ENCODE results near the gene KLHL24. TPM values are rescaled to one million over a fixed set of nuclear protein-coding genes. Genes with fewer than 3 reads are reported as not detected.

Gene KLHL24
- total and polyA plus RNA-seq, 2 of the 4 experiments (the other 2 are of a cell fraction), result 5.7 to 25.6 TPM

DNA sequence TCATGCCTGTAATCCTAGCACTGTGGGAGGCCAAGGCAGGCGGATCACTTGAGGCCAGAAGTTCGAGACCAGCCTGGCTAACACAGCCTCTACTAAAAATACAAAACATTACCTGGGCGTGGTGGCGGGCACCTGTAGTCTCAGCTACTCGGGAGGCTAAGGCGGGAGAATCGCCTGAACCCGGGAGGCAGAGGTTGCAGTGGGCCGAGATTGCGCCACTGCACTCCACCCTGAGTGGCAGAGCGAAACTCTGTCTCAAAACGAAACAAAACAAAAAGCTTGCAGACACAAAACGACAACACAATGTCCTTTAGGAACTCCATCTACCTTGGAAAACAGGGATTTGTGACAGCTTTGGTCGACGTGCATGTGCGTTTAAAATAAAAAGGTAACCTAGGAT, 716 bp upstream of the KLHL24 start:
- DNase-seq (no peak), ATAC-seq (ENCODE audit: low read depth) (no peak)
- Histone ChIP-seq H3K79me1 (ENCODE audit: low read depth in 1 of 2, low read length in 2 of 2) (peaks cover 3 to 8% of the 10 kb centered on the region in 2 experiments; a peak in 2 of 4 replicates), H3K14ac (replicated peaks; ENCODE audit: low read depth, low read length) (peak overlapping the region; percentile 91; the same call in 1 of the 2 replicates), H3K23ac (ENCODE audit: low read depth, low read length) (no peak overlapping the region; the same call in 1 of the 2 replicates), H2AK9ac (replicated peaks; ENCODE audit: low read depth, low read length, poor library complexity) (no peak overlapping the region), H3K9me3 (ENCODE audit: control insufficient read depth, insufficient read depth, low read length) (no peaks in the 10 kb centered on the region), H3K4ac (ENCODE audit: low read depth, low read length) (peak overlapping the region; percentile 74; the same call in 1 of the 2 replicates), H3K4me3 (ENCODE audit: insufficient read depth, low read depth, low read length) (no peak overlapping the region), H2BK120ac (ENCODE audit: low read depth, low read length) (peak overlapping the region; percentile 78; the same call in 1 of the 2 replicates), H3K18ac (ENCODE audit: low read depth, low read length) (no peak overlapping the region; the same call in 1 of the 2 replicates), H4K91ac (ENCODE audit: insufficient read depth, low read depth, low read length) (0 out of 2 replicates have a peak overlapping the region, but pooled peaks have one; percentile 68), H2BK5ac (ENCODE audit: low read depth, low read length, poor library complexity, severe bottlenecking) (no peak overlapping the region), H3K4me2 (ENCODE audit: low read depth, low read length) (no peak overlapping the region), H3K27me3 (ENCODE audit: control insufficient read depth, insufficient read depth, low read length) (peaks cover 1% of the 10 kb centered on the region; the same call in 1 of the 2 replicates), H3K56ac (ENCODE audit: extremely low read depth, insufficient read depth, low read length) (no peak overlapping the region; the same call in 1 of the 2 replicates), H4K5ac (ENCODE audit: low read depth, low read length) (peak overlapping the region; percentile 77), H3K9ac (ENCODE audit: low read depth, low read length) (peak overlapping the region; percentile 11; the same call in 1 of the 2 replicates), H2BK20ac (ENCODE audit: low read depth, low read length) (no peak overlapping the region), H3K4me1 (ENCODE audit: control insufficient read depth, insufficient read depth, low read length) (no peaks in the 10 kb centered on the region), H4K8ac (ENCODE audit: low read depth in 2 of 2, low read length in 2 of 2) (peak overlapping the region; percentile 95 to 98), H4K20me1 (ENCODE audit: insufficient read depth, low read length) (no peaks in the 10 kb centered on the region; the same call in 1 of the 2 replicates), H3K36me3 (ENCODE audit: control insufficient read depth, insufficient read depth, low read length) (no peaks in the 10 kb centered on the region), H3K27ac (ENCODE audit: insufficient read depth, low read length) (no peak overlapping the region), H2BK15ac (ENCODE audit: low read depth, low read length) (0 out of 3 replicates have a peak overlapping the region, but pooled peaks have one; percentile 40), H2AFZ (replicated peaks; ENCODE audit: low read length, poor library complexity) (peak overlapping the region; percentile 96), H3K9me1 (ENCODE audit: insufficient read depth, low read length) (no peaks in the 10 kb centered on the region), H2AK5ac (ENCODE audit: low read depth, low read length) (no peak overlapping the region)
- in situ Hi-C loops (cut with MboI; ENCODE audit: low sequenced_read_pairs) (no loop called here), dilution Hi-C loops (cut with HindIII; ENCODE audit: low sequenced_read_pairs, unreplicated experiment) (no loop called here), intact Hi-C loops (cut with micrococcal nuclease) (loop anchor here (2.0 kb wide), 1 partner anchor 64 kb away; no protein-coding TSS in a partner anchor)
- WGBS, 2 experiments (ENCODE audit: extremely low coverage in 2 of 2, insufficient read length in 1 of 2), result 88% methylated on average over 6 of the region's 16 CpGs; no CpG with 5 or more reads in 1 of the 2 experiments
- CTCF ChIA-PET, result no interaction called here
- BruUV-seq (replicated peaks), result no TSS peak
- POLR2A ChIA-PET (ENCODE audit: unreplicated experiment), result no interaction called here
- TF ChIP-seq, protein P1, sequence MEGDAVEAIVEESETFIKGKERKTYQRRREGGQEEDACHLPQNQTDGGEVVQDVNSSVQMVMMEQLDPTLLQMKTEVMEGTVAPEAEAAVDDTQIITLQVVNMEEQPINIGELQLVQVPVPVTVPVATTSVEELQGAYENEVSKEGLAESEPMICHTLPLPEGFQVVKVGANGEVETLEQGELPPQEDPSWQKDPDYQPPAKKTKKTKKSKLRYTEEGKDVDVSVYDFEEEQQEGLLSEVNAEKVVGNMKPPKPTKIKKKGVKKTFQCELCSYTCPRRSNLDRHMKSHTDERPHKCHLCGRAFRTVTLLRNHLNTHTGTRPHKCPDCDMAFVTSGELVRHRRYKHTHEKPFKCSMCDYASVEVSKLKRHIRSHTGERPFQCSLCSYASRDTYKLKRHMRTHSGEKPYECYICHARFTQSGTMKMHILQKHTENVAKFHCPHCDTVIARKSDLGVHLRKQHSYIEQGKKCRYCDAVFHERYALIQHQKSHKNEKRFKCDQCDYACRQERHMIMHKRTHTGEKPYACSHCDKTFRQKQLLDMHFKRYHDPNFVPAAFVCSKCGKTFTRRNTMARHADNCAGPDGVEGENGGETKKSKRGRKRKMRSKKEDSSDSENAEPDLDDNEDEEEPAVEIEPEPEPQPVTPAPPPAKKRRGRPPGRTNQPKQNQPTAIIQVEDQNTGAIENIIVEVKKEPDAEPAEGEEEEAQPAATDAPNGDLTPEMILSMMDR (conservative IDR thresholded peaks at IDR 0.05; ENCODE audit: low read depth, low read length), result no peak
- no peak for TF ChIP-seq RCOR1 (IDR thresholded peaks at IDR 0.05; ENCODE audit: insufficient replicate concordance, low read length)
- TF ChIP-seq CEBPB (IDR thresholded peaks at IDR 0.05; ENCODE audit: low read depth, low read length), result no peak
- TF ChIP-seq, protein P2, sequence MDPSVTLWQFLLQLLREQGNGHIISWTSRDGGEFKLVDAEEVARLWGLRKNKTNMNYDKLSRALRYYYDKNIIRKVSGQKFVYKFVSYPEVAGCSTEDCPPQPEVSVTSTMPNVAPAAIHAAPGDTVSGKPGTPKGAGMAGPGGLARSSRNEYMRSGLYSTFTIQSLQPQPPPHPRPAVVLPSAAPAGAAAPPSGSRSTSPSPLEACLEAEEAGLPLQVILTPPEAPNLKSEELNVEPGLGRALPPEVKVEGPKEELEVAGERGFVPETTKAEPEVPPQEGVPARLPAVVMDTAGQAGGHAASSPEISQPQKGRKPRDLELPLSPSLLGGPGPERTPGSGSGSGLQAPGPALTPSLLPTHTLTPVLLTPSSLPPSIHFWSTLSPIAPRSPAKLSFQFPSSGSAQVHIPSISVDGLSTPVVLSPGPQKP (IDR thresholded peaks at IDR 0.05; ENCODE audit: borderline replicate concordance, low read depth, low read length), result no peak
- TF ChIP-seq RFX5 (IDR thresholded peaks at IDR 0.05; ENCODE audit: low read depth, low read length), result no peak
- TF ChIP-seq CHD1 (IDR thresholded peaks at IDR 0.05; ENCODE audit: low read depth, low read length), result no peak
- TF ChIP-seq FOS (IDR thresholded peaks at IDR 0.05; ENCODE audit: low read depth, low read length), result no peak
- TF ChIP-seq SMC3 (IDR thresholded peaks at IDR 0.05; ENCODE audit: low read depth, low read length), result no peak
- TF ChIP-seq, protein P3, sequence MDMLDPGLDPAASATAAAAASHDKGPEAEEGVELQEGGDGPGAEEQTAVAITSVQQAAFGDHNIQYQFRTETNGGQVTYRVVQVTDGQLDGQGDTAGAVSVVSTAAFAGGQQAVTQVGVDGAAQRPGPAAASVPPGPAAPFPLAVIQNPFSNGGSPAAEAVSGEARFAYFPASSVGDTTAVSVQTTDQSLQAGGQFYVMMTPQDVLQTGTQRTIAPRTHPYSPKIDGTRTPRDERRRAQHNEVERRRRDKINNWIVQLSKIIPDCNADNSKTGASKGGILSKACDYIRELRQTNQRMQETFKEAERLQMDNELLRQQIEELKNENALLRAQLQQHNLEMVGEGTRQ (IDR thresholded peaks at IDR 0.05; ENCODE audit: low read depth, low read length), result no peak
- no peak for TF ChIP-seq MAZ (IDR thresholded peaks at IDR 0.05; ENCODE audit: borderline replicate concordance, low read depth, low read length)
